HG03558 (cell line): ENCODE measurements around the gene PGPEP1.
"Not testable (repeated sequence)": the region's sequence is repeated elsewhere in the genome, so short reads cannot be mapped to it uniquely, and the experiment has no call there.

ENCODE experiments used
- ATAC-seq: cut with Tn5 transposase; IDR thresholded peaks from one replicate; pipeline ENCODE4 v1.9.1; 2021; ENCODE audit warnings: moderate number of reproducible peaks; ENCODE audit not compliant: unreplicated experiment; ENCODE audit errors: extremely low read depth

Gene PGPEP1

DNA sequence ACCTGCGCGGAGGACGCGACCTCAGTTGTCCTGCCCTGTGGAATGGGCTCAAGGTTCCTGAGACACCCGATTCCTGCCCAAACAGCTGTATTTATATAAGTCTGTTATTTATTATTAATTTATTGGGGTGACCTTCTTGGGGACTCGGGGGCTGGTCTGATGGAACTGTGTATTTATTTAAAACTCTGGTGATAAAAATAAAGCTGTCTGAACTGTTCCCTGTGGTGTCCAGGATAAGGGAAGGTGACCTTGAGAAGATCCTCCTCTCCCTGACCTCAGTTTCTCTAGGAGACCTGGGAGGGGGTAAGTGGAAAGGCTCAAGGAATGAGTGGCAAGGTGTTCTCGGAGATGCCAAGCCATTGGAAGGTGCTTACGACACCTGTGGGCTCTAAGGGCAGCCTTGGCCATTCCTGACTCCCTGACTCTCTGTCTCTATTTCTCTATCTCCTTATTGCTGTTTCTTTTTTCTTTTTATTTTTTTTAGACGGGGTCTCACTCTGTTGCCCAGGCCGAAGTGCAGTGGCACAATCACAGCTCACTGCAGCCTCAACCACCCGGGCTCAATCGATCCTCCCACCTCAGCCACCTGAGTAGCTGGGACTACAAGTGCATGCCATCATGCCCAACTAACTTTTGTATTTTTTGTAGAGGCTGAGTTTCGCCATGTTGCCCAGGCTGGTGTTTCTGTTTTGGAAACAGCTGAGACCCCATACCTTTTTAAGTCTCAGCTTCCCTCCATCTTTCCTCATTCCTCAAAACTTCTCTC is 48.7 kb downstream of the PGPEP1 start:
- no peak for ATAC-seq

GRCh38 chr19:18389726-18390064 is 49.3 kb downstream of the PGPEP1 start:
- ATAC-seq, result no peak

DNA sequence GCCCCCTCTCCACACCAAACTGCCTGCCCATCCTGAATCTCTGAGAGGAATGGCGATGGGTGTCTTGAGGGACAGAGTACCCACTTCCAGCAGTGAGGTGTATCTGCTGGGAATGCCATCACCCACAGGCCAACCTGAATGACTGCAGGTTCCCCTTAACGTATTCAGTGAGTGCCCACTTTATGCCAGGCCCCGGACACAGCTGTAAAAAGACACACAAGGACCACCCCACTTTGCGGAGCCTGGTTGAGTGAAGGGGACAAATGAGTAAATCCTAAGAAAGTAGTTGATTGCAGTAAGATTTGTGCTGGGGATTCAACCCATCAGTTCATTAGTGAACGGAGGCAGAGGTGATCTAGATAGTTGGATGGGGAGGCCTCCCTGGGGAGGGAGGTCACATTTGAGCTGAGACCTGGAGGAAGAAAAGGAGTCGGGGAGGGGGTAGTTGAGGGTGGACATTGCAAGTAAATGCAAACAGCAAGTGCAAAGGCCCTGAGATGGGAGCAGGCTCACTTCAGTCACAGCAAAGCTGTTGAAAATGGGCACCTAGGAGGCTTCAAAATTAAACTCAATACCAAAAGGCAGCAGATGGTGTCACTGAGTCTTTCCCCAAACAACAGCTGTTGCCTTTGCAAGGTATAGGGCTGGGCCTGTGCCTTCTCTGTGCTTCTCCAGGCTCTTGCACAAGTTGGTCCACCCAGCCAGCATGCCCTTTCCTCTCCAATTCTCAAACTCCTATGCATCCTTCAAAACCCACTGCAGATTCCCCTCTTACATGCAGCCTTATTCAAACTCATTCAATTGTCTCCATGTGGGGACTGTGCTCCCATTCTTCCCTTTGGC is 49.9 kb downstream of the PGPEP1 start:
- no peak for ATAC-seq

- ATAC-seq, result no peak
These were observed 51.2 kb downstream of the PGPEP1 start for GRCh38 chr19:18391509-18392075.

- ATAC-seq, result no peak
These were observed 52.0 kb downstream of the PGPEP1 start for GRCh38 chr19:18392417-18392816.

DNA sequence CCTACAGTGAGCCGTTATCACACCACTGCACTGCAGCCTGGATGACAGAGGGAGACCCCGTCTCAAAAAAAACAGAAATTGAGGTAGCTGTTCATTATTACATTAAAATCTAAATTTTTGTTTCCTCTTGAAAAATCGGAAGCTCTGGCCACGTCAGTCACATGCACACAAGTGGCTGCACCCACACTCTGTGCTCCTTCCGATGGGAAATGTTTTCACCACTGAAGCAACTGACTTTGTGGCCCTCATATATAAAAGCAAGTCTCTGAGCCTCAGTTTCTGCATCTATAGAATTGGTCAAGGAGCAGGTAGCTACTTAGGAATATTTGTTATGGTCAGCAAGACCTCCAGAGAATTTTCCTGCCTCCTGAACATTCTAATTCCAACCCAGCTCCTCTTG is 52.5 kb downstream of the PGPEP1 start:
- ATAC-seq, result no peak

DNA sequence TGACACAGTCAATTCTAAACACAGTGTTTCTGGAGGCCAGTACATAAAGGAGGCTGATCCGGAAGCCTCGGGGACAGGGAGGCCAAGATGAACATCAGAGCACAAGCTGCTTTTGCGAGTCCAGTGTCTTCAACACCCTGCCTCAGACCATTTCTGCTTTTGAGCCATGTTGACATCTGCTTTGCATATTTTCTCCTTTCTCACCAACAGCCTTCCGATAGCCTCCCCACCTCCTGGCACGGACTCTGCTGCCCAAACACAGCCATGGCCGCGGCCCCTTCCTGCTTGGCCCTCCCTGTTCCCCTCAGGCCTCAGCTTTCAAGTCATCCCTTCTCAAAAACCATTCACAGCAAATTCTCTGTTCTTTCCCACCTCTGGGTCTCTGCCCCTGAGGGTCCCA is 53.4 kb downstream of the PGPEP1 start:
- ATAC-seq, result no peak

DNA sequence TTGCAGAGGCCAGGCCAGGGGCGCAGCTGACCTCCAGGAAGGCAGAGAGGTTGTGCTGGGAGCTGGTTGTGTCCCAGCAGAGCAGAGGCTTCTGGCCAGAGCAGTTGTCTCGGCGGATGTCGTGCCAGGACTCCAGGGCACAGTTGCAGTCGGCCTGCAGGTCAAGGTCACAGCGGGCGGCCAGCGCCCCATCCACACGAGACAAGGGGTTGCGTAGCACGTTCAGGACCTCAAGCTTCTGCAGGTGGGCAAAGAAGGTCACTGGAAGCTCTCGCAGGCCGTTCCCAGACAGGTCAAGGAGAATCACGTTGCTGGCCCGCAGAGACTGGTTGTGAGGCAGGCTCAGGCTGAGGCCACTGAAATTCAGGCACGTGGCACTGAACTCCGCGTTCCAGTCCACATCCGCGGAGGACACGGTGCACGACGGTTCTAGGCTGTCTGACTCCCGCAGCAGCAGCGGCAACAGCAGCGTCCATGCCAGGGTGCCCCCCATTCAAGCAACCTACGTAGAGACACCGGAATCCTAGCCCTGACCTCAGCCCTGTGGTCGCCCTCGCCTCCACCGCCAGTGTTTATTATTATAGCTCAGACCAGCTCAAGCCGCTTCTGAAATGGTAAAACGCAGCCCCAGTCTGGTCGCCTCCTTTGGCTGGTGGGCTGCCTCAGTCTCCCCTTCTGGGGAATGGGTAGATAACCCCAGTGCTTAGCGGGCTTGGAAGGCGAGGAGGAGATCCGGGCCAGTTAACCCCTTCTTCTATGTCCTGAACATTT is 56.3 kb downstream of the PGPEP1 start:
- no peak for ATAC-seq

GRCh38 chr19:18397242-18398202 is 57.1 kb downstream of the PGPEP1 start, which contains the start of gene LRRC25:
TSS of gene LRRC25 (minus strand) at chr19:18397622. CDS start at chr19:18396963, 659 bp downstream.
- no peak for ATAC-seq

- no peak for ATAC-seq
These were observed 58.6 kb downstream of the PGPEP1 start for GRCh38 chr19:18399008-18399407.

- no peak for ATAC-seq
These were observed 61.2 kb downstream of the PGPEP1 start for GRCh38 chr19:18401580-18402112.

GRCh38 chr19:18402455-18403248 is 62.3 kb downstream of the PGPEP1 start:
- not testable (repeated sequence) for ATAC-seq

GRCh38 chr19:18405754-18406153 is 65.4 kb downstream of the PGPEP1 start:
- ATAC-seq, result not testable (repeated sequence)

DNA sequence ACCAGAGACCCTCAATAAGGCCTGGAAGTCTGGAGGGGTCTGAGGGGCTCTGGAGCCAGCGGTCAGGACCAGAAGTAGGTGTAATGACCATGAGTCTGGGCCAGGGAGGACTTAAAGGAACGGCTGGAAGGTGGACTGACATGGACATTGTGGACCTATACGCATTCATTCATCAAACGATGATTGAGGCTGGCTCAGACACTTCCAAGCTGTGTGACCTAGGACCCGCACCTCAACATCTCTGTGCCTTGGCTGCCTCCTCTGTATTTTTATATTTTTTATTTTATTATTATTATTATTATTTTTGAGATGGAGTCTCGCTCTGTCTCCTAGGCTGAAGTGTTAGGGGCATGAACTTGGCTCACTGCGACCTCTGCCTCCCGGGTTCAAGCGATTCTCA is 66.4 kb downstream of the PGPEP1 start:
- ATAC-seq, result no peak

DNA sequence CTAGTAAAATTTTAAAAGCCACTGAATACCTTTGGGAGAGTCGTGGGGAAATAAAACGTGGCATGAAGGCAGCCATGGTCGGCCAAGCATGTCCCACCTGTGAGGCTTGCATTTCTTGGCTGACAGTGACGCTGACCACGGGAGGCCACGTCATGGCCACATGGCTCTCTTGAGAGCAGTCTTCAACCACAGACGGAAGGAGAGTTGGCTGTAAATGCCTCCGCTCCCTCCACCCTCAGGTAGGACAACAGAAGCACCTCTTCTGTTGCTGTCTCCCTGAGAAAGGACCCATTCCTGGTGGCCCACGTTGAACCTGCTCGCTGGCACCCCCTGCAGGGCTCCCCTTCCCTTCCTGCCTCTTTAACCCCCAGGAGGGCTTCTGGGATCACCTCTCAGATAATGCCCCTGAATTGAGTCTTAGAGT is 67.7 kb downstream of the PGPEP1 start:
- ATAC-seq, result no peak

DNA sequence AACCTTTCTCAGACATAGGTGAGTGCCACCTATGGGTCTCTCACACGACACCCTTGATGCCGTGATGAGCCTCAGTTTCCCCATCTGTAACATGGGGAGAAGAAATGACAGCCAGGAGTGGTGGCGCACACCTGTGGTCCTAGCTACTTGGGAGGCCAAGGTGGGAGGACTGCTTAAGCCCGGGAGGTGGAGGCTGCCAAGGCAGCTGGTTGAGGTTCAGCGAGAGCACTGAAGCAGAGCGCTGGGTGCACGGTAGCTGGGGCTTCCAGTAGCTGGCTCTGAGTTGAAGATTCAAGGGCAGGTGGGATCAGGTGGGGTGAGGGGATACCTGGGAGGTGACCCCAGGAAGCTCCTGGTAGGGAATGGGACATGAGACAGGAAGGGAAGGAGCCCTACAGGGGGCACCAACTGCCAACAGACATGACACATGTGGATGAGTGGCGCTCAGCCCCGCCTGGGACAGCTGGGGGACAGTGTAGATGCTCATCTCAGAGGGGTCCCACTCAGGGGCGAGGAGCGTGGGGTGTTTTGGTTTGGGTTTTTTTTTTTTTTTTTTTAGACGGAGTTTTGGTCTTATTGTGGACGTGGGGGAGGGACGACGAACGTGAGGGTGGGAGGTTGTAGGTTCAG is 72.3 kb downstream of the PGPEP1 start:
- no peak for ATAC-seq

- no peak for ATAC-seq
These were observed 74.2 kb downstream of the PGPEP1 start for GRCh38 chr19:18414504-18415177.
